ENCODE results near the gene MEPCE. TPM values are rescaled to one million over a fixed set of nuclear protein-coding genes. Genes with fewer than 3 reads are reported as not detected.

MEPCE gene
- total and polyA plus RNA-seq, 2 experiments from 2014 or later: 10.0 to 32.6 TPM

- TF ChIP-seq CTCF (conservative IDR thresholded peaks at IDR 0.05; ENCODE audit: low read depth in 2 of 2) (no peak), ETS1 (IDR thresholded peaks at IDR 0.05) (no peak), ZNF114 (CRISPR knock-in tag; IDR thresholded peaks at IDR 0.05) (no peak), EZH2phosphoT487 (IDR thresholded peaks at IDR 0.05; ENCODE audit: unreplicated experiment) (no peak), NANOG (IDR thresholded peaks at IDR 0.05; ENCODE audit: borderline replicate concordance) (no peak)
Measured at GRCh38 chr7:100471021-100471420, 41.4 kb downstream of the MEPCE start (continued).

GRCh38 chr7:100472121-100472851 is 42.7 kb downstream of the MEPCE start:
- H3K36me3 Mint-ChIP-seq (ENCODE audit: low read depth): peaks cover 5% of the 10 kb centered on the region; the same call in 2 of the 3 replicates
- H3K79me2 ChIP-seq (replicated peaks; ENCODE audit: insufficient read depth): no peaks in the 10 kb centered on the region; the same call in 1 of the 2 replicates
- H3K4me3 ChIP-seq: no peak overlapping the region
- H3K27ac Mint-ChIP-seq: no peak overlapping the region
- TF ChIP-seq EZH2phosphoT487 (IDR thresholded peaks at IDR 0.05; ENCODE audit: unreplicated experiment) (no peak), NANOG (IDR thresholded peaks at IDR 0.05; ENCODE audit: borderline replicate concordance) (no peak), ZNF331 (CRISPR knock-in tag; IDR thresholded peaks at IDR 0.05; ENCODE audit: low read depth) (no peak), REST (IDR thresholded peaks at IDR 0.05; ENCODE audit: unreplicated experiment) (no peak), POLR2AphosphoS5 (IDR thresholded peaks at IDR 0.05; ENCODE audit: low read depth) (no peak), ETS1 (IDR thresholded peaks at IDR 0.05) (no peak), EZH2 (IDR thresholded peaks at IDR 0.05; ENCODE audit: low read depth, unreplicated experiment) (no peak)
- peaks cover 8% of the 10 kb centered on the region for H3K4me1 ChIP-seq (ENCODE audit: insufficient read depth)
- no peaks in the 10 kb centered on the region; the same call in 1 of the 2 replicates for H3F3A ChIP-seq (replicated peaks; ENCODE audit: low read depth)
- no peaks in the 10 kb centered on the region; the same call in 1 of the 2 replicates for H3K36me3 ChIP-seq (ENCODE audit: insufficient read depth)
- H3K9me2 ChIP-seq (ENCODE audit: insufficient read depth): no peaks in the 10 kb centered on the region
- DNase-seq (ENCODE audit: low spot score): no peak
- H4K20me1 ChIP-seq (replicated peaks; ENCODE audit: insufficient read depth): peaks cover 3% of the 10 kb centered on the region; the same call in 1 of the 2 replicates
- H3K27me3 Mint-ChIP-seq (ENCODE audit: insufficient read depth, low read depth, poor library complexity): peaks cover 4% of the 10 kb centered on the region
- H3K4me3 Mint-ChIP-seq: no peak overlapping the region
- peak; percentile 9; the same call in 2 of the 3 replicates for ATAC-seq
- no peaks in the 10 kb centered on the region; the same call in 2 of the 3 replicates for H3K9me3 Mint-ChIP-seq
- H3K4me1 Mint-ChIP-seq: peaks cover 30% of the 10 kb centered on the region
- H3K27ac ChIP-seq (ENCODE audit: low read depth): no peak overlapping the region
- no peak overlapping the region for H3K4me2 ChIP-seq
- no peaks in the 10 kb centered on the region for H3K27me3 ChIP-seq (ENCODE audit: insufficient read depth)
- no peak overlapping the region for H2AFZ ChIP-seq

Measured in GM23338 (cell line).